Measurements from ENCODE around the gene MRPL43.

DNA sequence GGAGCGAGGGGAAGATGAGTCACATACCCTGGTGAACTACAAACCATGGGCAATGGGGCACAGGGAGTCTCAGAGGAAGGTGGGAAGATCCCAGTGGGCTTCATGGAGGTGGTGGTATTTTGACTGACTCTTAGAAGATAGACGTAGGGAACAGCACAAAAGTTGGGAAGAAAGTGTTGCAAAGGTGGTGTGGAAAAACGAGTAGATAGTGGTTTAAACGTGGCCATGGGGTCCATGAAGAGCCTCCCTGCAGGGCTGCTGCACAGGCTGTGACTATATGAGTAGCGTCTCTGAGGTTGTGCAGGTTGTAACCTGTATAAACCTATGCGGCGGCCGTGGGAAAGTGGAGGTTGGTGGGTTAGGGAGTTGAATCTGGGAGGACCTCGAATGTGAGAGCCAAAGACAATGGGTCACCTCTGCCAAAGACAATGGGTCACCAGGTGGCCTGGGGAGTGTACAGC is 26.1 kb upstream of the MRPL43 start:
- no peak for TF ChIP-seq ESRRB (CRISPR knock-in tag; IDR thresholded peaks at IDR 0.05; ENCODE audit: borderline replicate concordance)
- no peak for TF ChIP-seq MAZ (CRISPR knock-in tag; conservative IDR thresholded peaks at IDR 0.05 in 1 of 2, IDR thresholded peaks at IDR 0.05 in 1 of 2)
- no peak for TF ChIP-seq HMBOX1 (IDR thresholded peaks at IDR 0.05)
- no peak for TF ChIP-seq TBP (optimal IDR thresholded peaks at IDR 0.05; ENCODE audit: low read depth, low read length)
